ENCODE measurements around the gene CDON. TPM values are rescaled to one million over a fixed set of nuclear protein-coding genes. Genes with fewer than 3 reads are reported as not detected.

The CDON gene
- total and polyA plus RNA-seq, 9 donors, result 15.0 to 211 (median 124) TPM

- 92 to 94% (median 93%) methylated on average over 22 of the region's 22 CpGs for WGBS, 3 donors
- intact Hi-C loops (cut with DNase I), result loop anchor here in 2 of 4 donors (10.0 kb wide), 1 partner anchor 105 kb away; no protein-coding TSS in a partner anchor
- TF ChIP-seq POLR2A (IDR thresholded peaks at IDR 0.05), result no peak
- TF ChIP-seq EP300 (IDR thresholded peaks at IDR 0.05), result no peak
- no peak for TF ChIP-seq CTCF (IDR thresholded peaks at IDR 0.05)
- Histone ChIP-seq H3K4me1 (ENCODE audit: insufficient read depth) (peaks cover 17% of the 10 kb centered on the region), H3K9me3 (no peaks in the 10 kb centered on the region), H3K27ac (no peak overlapping the region), H3K27me3 (no peaks in the 10 kb centered on the region), H3K36me3 (no peaks in the 10 kb centered on the region), H3K4me3 (no peak overlapping the region)
- no peak for DNase-seq
Measured at GRCh38 chr11:125949271-125950177, 113.1 kb downstream of the CDON start.

- WGBS, 3 donors, result 76 to 82% (median 78%) methylated on average over 23 of the region's 23 CpGs
- H3K27me3 ChIP-seq, result no peaks in the 10 kb centered on the region
- no peak overlapping the region for H3K27ac ChIP-seq
- DNase-seq, result peak in 1 of 5 donors; percentile 32
- no peaks in the 10 kb centered on the region for H3K9me3 ChIP-seq
- H3K4me1 ChIP-seq (ENCODE audit: insufficient read depth), result peaks cover 17% of the 10 kb centered on the region
- H3K36me3 ChIP-seq, result no peaks in the 10 kb centered on the region
- no peak overlapping the region for H3K4me3 ChIP-seq
- intact Hi-C loops (cut with DNase I), result loop anchor here in 2 of 4 donors (10.0 kb wide), 1 partner anchor 106 kb away; no protein-coding TSS in a partner anchor
- TF ChIP-seq POLR2A (IDR thresholded peaks at IDR 0.05) (no peak), CTCF (IDR thresholded peaks at IDR 0.05) (no peak), EP300 (IDR thresholded peaks at IDR 0.05) (no peak)
Measured at GRCh38 chr11:125948278-125949051, 114.2 kb downstream of the CDON start.

GRCh38 chr11:125947419-125948277 is 115.0 kb downstream of the CDON start:
- no peak overlapping the region for H3K4me3 ChIP-seq
- TF ChIP-seq POLR2A (IDR thresholded peaks at IDR 0.05) (no peak), CTCF (IDR thresholded peaks at IDR 0.05) (no peak), EP300 (IDR thresholded peaks at IDR 0.05) (no peak)
- H3K4me1 ChIP-seq (ENCODE audit: insufficient read depth), result peaks cover 13% of the 10 kb centered on the region
- H3K27me3 ChIP-seq, result no peaks in the 10 kb centered on the region
- peak in 1 of 5 donors; percentile 41 for DNase-seq
- intact Hi-C loops (cut with DNase I), result loop anchor here in 2 of 4 donors (10.0 kb wide), 1 partner anchor 107 kb away; no protein-coding TSS in a partner anchor
- 85 to 92% (median 91%) methylated on average over 24 of the region's 24 CpGs for WGBS, 3 donors
- H3K36me3 ChIP-seq, result no peaks in the 10 kb centered on the region
- H3K9me3 ChIP-seq, result no peaks in the 10 kb centered on the region
- H3K27ac ChIP-seq, result no peak overlapping the region
